ENCODE data around the gene CAPZA1.

DNA sequence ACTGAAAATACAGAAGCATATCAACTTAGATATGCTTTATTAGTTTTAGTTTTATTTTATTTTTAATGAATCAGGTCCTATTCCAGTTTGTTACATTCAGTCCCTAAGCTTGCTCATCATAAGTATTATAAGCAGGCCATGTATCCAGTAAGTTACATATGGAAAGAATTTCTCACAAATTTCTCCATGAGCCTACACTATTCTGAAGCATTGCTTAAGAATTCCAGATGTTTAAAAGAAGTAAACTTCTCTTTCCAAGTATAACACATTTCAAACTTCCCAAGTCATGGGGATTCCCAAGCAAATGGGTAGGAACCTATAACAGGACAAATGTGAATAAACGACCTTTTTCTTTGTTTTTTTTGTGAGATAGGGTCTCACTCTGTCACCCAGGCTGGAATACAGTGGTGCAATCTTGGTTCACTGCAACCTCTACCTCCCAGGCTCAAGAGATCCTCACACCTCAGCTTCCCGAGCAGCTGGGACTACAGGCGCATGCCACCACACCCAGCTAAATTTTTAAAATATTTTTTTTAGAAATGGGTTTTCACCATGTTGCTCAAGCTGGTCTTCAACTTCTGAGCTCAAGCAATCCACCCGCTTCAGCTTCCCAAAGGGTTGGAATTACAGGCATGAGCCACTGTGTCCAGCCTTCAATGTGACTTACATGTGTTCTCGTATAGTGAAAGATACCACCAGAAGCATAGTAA lies 39.7 kb upstream of the CAPZA1 start:
- TF ChIP-seq POLR2A (IDR thresholded peaks at IDR 0.05; ENCODE audit: borderline replicate concordance, extremely low read depth, insufficient read depth, insufficient read length) (no peak), YY1 (IDR thresholded peaks at IDR 0.05; ENCODE audit: extremely low read depth, insufficient replicate concordance, low read depth, low read length) (no peak), RAD21 (IDR thresholded peaks at IDR 0.05; ENCODE audit: low read depth) (no peak), EZH2phosphoT487 (IDR thresholded peaks at IDR 0.05; ENCODE audit: borderline replicate concordance) (no peak)
- TF ChIP-seq, protein P1, sequence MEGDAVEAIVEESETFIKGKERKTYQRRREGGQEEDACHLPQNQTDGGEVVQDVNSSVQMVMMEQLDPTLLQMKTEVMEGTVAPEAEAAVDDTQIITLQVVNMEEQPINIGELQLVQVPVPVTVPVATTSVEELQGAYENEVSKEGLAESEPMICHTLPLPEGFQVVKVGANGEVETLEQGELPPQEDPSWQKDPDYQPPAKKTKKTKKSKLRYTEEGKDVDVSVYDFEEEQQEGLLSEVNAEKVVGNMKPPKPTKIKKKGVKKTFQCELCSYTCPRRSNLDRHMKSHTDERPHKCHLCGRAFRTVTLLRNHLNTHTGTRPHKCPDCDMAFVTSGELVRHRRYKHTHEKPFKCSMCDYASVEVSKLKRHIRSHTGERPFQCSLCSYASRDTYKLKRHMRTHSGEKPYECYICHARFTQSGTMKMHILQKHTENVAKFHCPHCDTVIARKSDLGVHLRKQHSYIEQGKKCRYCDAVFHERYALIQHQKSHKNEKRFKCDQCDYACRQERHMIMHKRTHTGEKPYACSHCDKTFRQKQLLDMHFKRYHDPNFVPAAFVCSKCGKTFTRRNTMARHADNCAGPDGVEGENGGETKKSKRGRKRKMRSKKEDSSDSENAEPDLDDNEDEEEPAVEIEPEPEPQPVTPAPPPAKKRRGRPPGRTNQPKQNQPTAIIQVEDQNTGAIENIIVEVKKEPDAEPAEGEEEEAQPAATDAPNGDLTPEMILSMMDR (IDR thresholded peaks at IDR 0.05 in 2 of 3, conservative IDR thresholded peaks at IDR 0.05 in 1 of 3; ENCODE audit: borderline replicate concordance in 1 of 3, insufficient read depth in 1 of 3, low read depth in 2 of 3, low read length in 2 of 3) = no peak
